ENCODE results near the gene GAK.

Gene GAK

DNA sequence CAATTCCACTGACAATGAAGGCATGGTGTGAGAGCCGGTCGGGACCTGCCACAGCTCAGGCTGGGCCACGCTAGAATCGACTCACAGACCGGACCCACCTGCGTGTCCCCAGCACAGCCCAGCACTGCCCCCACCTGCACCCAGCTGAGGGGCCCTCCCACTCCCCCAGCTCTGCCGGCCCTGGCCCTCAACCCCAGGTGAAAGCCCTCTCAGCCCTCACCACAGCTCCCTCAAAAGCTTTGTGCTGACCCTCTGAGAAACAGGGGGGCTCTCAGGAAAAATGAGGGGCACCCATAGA is 25.1 kb downstream of the GAK start:
- DNase-seq (ENCODE audit: low spot score) = no peak

DNA sequence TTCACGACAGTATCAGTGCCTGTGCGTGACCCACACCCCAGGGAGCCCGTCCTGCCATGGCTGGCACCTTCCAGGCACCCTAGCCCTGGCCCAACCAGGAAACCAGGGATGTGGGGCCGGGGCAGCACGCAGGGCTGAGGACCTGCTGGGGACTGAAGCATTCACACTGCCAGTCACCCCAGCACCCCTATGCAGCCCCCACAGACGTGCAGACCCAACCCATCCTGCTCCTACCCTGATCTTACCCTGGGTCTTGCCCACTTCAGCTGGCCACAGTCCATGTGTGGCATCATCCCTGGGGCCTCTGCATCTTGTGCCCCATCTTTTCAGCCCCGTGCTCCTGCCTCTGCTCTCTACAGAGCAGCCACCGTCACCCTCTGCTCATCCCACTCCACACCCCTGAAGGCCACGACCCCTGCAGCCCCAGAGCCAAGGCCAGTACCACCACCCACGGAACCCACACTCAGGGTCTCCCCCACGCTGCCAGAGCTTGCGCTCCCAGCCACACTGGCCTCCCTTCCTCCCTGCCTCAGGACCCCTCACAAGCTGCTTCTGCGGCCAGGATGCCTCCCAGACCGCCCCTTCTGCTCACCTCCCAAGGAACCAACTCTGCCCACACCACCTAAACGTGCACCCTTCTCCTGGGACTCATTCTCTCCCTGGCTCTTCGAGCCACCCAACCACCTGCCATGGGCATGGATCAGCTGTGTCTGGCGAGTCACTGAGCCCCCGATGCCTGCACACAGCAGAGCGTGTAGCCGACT is 25.6 kb downstream of the GAK start:
- DNase-seq (ENCODE audit: low spot score) = no peak

DNA sequence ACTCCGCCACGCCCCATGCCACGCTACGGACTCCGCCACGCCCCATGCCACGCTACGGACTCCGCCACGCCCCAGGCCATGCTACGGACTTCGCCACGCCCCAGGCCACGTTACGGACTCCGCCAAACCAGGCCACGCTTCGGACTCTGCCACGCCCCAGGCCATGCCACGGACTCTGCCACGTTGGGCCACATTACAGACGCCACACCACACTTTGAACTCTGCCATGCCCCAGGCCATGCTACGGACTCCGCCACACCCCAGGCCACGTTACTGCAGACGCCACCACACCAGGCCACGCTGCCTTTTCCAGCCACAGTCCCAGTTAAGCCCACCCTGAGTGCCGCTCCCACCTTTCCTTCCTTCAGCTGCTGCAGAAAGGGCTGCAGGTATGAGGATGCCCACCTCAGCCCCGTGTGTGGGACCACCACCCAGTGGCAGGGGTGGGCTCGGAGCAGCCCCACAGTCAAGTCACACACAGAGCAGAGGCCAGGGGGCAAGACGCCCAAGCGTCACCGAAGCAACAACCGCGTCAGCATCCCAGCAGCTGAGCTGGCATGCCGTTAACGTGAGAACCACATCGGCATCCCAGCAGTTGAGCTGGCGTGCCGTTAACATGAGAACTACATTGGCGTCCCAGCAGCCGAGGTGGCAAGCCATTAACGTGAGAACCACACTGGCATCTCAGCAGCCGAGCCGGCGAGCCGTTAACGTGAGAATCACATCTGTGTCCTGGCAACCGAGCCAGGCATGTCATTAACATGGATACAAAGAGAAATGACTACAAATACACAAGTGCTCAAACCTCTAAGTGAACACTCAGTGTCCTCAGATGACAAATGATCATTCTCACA is 26.4 kb downstream of the GAK start:
- no peak for DNase-seq (ENCODE audit: low spot score)

DNA sequence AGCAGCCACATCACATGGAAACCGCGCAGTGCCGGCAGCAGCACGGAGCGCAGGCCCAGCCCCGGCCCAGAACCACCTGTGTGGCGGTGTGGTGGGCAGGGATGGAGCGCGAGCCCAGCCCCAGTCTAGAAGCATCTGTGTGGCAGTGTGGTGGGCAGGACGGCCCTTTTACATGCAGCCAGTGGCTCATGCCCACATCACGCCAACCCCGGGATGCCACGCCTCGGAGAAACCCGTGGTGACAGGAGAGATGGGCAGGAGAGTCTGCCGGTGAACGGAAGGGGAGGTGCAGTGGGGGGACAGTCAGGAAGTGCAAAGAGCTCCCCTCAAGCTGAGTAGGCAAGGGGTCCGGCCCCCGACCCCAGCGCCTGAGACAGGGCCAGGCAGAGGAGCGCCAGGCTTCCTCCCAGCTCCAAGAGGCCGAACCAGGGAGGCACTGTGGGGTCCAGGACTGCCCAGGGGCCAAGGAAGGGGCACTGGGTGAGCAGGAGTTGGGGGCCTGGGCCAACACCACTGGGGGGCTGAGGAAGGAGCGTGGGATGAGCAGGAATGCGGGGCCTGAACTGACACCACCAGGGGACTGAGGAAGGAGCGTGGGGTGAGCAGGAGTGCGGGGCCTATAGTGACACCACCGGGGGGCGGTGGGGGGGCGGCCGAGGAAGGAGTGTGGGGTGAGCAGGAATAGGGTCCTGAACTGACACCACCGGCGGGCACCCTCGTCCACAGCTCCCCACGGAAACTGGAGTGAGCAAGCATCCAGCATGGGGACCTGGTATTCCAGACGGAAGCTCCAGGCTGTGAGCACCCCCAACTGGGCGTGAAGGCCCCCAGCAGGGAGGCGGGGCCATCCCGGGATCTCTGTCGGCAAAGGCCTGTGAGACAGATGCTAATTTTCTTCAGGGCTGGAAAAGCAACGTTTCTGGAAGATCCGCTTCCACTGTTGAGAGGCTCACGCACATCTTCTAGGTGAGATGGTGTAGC is 28.8 kb downstream of the GAK start:
- no peak for DNase-seq (ENCODE audit: low spot score)

DNA sequence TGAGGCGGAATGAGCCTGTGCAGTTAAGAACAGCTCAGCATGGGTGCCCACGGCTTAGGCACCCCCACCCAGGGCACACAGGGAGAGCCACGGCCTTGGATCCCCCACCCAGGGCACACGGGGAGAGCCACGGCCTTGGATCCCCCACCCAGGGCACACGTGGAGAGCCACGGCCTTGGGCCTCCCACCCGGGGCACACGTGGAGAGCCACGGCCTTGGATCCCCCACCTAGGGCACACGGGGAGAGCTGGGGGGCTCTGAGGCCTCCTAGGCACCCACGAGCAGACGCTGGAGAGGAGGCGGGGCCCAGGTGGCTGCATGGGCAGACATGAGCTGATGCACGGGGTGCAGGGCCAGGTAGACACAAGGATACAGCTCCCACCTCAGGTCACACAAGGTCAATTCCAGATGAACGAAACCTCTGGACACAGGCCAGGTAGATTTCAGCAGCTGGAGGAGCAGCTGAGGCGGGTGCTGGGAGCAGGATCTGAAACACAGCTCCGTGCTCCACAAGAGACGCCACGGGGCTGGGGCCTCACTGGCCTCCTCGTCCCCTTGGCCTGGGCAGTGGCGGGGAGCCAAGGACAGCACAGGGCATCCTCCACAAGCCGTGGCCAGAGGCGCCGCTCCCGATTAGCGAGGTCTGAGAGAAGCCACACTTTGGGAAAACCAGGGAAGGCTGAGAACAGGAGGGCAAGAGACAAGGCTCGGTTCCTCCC is 30.8 kb downstream of the GAK start:
- no peak for DNase-seq (ENCODE audit: low spot score)

DNA sequence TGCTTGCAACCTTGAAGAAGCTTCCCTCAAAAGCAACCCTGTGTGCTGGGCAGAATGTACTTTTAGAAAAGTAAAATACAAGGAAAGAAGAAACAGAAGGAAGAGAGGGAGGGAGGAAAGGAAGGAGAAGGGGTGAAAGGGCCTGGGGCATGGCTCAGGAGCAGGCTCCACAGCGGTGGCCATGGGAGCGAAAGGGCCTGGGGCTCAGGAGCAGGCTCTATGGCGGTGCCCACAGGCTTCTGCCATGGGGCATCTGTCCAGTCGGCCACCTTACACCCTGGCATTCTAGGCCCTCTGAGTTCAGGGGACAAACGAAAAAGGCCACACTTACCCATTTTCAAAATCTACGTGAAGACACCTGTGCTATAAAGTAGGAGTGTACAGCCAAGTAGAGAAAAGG is 31.4 kb downstream of the GAK start:
- no peak for DNase-seq (ENCODE audit: low spot score)

DNA sequence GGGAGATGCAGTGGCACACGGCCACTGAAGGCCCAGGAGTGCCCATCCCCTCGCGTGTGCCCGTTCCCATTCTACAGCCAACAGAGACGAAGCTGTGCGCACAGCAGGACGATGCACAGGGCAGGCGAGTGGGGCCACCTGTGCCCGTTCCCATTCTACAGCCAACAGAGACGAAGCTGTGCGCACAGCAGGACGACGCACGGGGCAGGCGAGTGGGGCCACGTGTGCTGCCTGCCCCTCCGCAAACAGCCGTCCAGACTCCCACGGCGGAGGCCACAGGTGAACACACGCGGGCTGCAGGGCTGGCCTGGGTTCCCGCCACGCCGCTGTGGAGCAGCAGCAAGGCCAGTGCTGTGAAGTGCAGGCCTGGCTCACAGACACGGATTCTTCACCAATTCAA is 32.0 kb downstream of the GAK start:
- no peak for DNase-seq (ENCODE audit: low spot score)

DNA sequence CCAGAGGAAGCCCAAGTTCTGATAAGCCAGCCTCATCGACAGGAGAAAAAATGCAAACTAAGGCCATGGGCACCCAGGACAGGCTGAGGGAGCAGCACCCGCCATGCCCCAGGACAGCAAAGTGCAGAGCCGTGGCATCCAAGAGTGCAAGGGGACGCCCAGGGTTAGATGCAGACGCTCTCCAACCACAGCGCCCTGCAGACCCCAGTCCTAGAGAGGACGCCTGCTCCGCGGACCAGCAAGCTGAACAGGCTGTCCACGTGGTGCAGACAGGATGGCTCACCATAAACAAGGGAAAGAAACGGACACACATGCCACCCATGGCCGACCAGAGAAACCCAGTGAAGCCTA is 32.6 kb downstream of the GAK start:
- DNase-seq (ENCODE audit: low spot score) = no peak

DNA sequence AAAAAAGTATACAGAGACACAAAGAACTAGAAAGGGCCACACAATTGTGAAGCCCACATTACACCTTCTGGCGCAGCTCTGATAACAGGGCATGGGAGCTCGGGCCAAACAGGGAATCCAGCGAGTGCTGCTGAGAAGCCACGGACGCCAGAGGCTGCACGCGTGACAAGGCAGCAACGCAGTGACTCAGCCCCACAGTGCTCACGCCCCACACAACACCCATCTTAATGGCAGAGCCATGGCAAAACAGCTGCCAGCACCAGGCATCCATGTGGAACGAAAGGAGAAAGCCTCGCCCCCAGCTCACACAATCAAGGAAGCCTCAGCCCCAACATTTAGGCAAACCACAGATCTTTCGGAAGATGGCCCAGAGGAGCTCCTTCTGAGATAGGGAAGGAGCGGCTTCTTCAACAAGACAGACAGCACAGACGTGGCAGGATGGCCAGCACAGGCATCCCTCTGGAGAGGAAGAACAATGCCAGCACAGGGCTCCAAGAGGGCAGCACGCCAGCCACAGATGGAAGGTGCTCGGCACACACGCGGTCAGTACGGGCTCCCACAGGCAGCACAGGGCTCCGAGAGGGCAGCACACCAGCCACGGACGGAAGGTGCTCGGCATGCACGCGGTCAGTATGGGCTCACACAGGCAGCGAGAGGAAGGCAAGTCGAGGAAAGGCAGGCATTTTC is 33.1 kb downstream of the GAK start:
- DNase-seq (ENCODE audit: low spot score) = no peak

DNA sequence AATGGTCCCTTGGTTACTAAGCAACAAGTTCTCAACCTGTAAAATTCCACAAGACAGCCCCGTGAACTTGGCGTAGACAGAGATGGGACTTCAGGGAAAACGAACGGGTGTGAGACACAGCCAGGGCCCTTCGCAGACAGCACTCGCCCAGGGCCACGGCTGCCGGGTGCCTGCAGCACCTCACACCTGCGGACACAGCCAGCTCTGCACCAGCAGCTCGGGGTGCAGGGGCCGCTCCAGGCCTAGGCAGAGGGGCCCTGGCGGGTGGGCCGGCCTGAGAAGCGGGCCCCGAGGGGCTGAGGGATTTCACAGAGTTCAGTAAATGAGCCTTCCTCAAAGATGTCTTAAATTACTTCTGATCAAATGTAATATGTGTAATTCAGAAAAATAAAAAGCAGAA is 34.0 kb downstream of the GAK start:
- DNase-seq (ENCODE audit: low spot score) = no peak

DNA sequence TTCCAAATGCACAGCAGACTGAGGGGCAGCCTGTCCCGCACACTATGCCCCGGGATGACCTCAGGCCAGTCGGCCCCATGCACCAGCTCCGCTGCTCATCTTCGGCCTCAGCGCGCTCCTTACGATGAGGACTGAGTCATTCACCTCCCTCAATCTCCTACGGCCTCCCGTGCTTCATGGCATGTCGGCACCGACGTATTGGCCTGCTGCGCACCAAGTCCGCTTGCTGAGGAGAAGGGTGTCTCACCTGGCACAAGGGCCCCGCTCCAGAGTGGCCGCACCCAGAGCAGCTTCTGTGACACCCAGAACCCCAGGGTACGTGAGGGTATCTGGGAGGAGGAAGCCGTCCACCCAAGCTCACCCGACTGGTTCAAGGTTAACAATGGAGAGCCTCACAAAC is 35.5 kb downstream of the GAK start:
- DNase-seq (ENCODE audit: low spot score) = no peak

DNA sequence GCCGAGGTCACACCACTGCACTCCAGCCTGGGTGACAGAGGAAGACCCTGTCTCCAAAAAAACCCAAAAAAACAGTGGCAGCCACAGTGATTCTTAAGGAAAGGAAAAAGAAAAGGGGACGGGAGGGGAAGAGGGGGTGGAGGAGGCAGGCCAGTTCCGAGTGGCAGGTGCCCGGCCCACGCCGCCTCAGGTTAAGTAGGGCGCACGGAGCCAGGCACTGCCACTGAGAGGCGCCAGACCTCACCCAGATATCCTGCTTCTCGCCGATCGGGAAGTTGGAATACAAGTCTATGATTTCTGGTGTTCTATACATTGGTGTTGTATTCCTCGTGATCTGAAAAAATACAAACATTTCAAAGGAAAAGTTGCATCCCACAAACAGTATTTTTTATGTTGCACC is 35.9 kb downstream of the GAK start:
- no peak for DNase-seq (ENCODE audit: low spot score)

DNA sequence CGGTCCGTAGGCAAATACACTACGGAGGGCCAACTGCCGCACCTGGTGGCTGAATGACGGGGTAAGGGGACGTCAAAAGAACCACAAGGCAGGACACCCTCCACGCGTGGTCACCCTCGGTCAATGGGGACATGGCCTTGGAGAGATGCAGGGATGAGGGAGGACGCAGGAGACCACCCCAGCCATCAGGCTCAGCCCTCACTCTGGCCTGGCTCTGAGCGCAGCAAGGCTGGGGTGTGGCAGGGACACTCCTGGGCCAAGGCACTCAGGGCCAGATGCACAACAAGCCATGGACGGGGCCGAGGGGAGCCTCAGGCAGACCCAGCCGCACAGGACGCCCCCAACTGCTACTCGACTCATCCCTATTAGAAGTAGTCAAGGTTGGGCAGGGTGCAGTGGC is 36.5 kb downstream of the GAK start:
- DNase-seq (ENCODE audit: low spot score) = no peak

DNA sequence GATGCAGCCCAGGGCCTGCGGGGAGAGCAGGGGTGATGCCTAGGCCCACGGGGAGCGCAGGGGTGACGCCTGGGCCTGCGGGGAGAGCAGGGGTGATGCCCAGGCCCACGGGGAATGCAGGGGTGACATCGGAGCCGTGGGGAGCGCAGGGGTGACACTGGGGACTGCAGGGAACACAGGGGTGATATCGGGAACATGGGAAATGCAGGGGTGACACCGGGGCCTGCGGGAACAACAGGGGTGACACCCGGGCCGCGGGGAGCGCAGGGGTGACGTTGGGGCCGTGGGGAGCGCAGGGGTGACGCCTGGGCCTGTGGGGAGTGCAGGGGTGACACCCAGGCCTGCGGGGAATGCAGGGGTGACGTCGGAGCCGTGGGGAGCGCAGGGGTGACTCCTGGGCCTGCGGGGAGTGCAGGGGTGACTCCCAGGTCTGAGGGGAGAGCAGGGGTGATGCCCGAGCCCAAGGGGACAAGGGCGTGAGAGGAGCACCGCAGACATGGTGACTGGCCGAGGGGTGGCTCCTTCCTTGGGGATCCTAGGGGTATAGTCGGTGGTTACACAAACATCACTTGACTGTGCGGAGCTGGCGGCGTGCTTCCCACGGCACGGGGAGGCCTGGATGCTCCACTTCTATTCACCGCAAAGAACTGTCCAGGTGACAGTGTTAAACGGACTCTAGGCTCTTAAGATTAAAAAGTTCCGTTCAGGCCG is 38.0 kb downstream of the GAK start:
- DNase-seq (ENCODE audit: low spot score) = no peak

DNA sequence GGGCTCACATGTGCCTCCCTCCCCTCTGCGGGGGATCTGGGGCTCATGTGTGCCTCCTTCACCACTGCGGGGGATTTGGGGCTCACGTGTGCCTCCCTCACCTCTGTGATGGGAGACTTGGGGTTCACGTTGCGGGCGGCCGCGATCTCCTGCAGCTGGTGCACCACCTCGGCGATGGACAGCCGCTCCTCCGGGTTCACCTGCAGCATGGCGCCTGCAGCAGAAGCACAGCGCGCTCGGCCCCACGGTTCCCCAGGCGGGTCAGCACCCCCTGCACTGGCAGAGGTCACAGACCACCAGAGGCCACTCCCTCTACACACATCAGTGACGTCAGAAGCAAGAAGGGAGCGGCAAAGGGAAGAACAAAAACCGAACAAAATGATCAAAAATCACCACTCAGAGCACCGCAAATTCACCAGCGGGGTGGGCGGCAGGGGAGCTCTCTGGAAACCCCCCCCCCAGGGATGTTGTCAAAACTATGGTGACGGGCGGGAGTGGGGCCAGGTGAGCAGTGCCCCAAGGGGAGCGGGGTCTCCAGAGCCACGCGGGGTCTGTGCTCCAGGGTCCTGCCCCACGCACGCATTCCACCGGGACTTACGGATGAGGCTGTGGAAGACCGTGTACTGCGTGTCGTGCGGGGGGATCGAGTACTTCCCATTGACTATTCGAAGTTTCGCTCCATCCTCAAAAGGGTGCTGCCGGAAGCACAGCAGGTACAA is 38.7 kb downstream of the GAK start:
- DNase-seq (ENCODE audit: low spot score) = no peak

DNA sequence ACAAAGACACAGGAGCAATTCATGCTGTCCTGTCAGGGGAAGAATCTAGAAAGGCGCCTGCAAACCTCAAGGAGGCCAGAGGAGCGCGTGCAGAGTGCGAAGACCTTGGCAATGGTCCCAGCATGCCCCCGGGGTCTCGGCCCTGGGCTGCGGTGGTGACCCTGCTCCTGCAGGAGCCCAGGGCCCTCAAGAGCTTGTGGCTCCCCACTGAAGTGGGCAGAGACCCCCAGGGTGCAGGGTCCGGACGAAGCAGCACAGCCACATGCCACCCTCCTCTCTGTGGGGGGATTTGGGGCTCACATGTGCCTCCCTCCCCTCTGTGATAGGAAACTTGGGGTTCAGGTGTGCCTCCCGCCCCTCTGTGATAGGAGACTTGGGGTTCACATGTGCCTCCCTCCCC is 39.3 kb downstream of the GAK start:
- no peak for DNase-seq (ENCODE audit: low spot score)

DNA sequence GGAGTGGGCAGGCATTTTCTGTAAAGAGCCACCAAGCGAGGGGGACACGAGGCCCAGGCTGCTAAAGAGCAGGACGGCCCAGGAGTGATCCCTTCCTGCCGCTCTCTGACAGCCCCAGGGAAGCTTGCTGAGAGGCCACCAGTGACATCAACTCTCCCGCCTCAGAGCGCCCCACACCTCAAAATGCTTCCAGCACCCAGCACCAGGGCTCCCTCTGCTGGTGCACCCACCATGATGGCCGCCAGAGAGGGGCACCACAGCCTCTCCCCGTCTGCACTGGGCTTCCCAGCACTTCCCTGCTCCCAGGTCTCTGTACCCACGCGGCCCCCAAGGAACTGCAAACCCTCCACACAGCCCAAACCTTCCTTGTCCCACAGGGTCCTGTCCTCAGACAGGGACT is 40.4 kb downstream of the GAK start:
- DNase-seq (ENCODE audit: low spot score) = no peak

DNA sequence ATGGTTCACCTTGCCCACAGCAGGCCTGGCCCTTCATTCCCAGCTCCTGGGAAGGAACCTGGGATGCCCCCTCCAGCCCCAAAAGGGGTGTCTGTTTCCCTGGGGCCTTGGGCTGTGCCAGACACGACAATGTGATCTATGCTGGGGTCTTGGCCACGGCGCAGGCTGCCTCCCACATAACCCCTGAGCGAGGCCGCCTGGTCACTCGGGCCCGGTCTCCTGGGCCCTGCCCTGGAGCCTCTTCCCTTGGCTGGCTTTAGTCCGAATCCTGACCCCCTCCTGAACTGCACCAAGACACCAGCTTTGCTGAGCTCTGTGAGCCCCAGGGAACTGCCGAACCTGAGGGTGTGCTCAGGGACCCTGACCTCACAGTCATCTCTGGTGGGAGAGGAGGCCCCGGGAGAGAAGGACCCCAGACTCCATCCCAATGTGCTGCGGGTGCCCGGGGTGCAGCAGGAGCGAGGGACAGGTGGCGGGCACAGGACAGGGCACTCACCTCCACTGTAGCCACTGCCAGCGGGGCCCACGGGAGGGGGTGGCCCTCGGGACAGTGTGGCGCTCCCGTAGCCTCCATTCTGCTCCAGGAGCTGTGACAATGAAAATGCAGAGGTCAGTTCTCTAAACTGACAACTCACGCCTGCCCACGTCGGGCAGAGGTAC is 42.0 kb downstream of the GAK start:
- no peak for DNase-seq (ENCODE audit: low spot score)

DNA sequence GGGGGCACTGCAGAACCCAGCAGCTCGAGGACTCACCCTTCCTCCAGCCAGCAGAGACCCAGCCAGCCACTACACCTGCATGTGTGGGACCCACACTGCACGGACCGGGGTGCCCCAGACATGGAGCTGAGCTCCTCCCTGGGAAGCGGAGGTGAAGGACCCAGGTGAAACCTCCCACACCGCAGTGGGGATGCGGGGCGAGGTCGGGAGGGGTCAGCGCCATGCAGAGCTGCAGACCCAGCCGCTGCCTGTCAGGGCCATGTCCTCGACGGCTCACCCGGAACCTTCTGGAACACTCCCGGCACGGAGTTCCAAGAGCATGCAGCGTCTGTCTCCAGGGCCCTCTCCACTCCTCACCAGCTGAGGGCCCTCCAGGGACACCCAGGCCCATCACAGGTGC is 42.6 kb downstream of the GAK start:
- no peak for DNase-seq (ENCODE audit: low spot score)

DNA sequence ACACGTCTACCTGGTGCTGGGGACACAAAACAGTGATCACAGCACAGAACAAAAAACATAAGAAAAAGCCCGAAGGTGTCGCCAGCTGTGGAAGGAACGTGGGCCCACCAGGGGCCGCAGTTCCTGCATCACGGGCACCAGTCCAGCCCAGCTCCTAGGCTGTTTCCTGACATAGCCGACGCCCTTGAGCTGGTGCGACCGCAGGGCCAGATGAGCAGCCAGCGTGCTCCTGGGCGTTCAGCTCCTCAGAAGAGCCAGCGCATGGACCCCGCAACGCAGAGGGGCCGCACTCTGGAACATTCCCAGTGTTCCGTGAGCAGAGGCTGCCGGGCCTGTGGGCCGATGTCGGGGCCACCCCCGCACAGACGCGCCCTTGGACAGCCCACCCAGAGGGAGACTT is 44.1 kb downstream of the GAK start:
- DNase-seq (ENCODE audit: low spot score) = no peak

Data from AG20443 (cell line).